Fibroblast of skin of right quadriceps (primary cell): ENCODE measurements around the gene ADCY10.
A peak's percentile ranks its signal among the peaks of the same experiment; 100 is the strongest.
"Not testable (repeated sequence)": the region's sequence is repeated elsewhere in the genome, so short reads cannot be mapped to it uniquely, and the experiment has no call there.

ENCODE experiments used
- DNase-seq: peaks from one replicate; pipeline ENCODE4 v3.0.0-alpha.2; 2013

ADCY10 gene

GRCh38 chr1:167882376-167882775 lies 31.6 kb downstream of the ADCY10 start:
- no peak for DNase-seq

GRCh38 chr1:167881786-167882185 lies 32.1 kb downstream of the ADCY10 start:
- DNase-seq = peak; percentile 29

- DNase-seq = peak; percentile 18
These were observed 32.9 kb downstream of the ADCY10 start for GRCh38 chr1:167881069-167881468.

GRCh38 chr1:167880580-167881021 lies 33.3 kb downstream of the ADCY10 start:
- no peak for DNase-seq

- DNase-seq = no peak
These were observed 34.4 kb downstream of the ADCY10 start for GRCh38 chr1:167879508-167879907.

- DNase-seq = no peak
These were observed 35.4 kb downstream of the ADCY10 start for GRCh38 chr1:167878372-167879160.

GRCh38 chr1:167876597-167877175 lies 37.2 kb downstream of the ADCY10 start:
- no peak for DNase-seq

- DNase-seq = peak; percentile 19
These were observed 42.6 kb downstream of the ADCY10 start for GRCh38 chr1:167871331-167871730.

- DNase-seq = not testable (repeated sequence)
These were observed 44.6 kb downstream of the ADCY10 start for GRCh38 chr1:167869157-167870001.

- not testable (repeated sequence) for DNase-seq
These were observed 47.1 kb downstream of the ADCY10 start for GRCh38 chr1:167866739-167867414.

GRCh38 chr1:167866326-167866725 lies 47.6 kb downstream of the ADCY10 start:
- DNase-seq = not testable (repeated sequence)

GRCh38 chr1:167865804-167866308 lies 48.1 kb downstream of the ADCY10 start:
- not testable (repeated sequence) for DNase-seq

- not testable (repeated sequence) for DNase-seq
These were observed 48.7 kb downstream of the ADCY10 start for GRCh38 chr1:167865193-167865592.

- no peak for DNase-seq
These were observed 49.4 kb downstream of the ADCY10 start for GRCh38 chr1:167864392-167865032.

- DNase-seq = no peak
These were observed 50.0 kb downstream of the ADCY10 start for GRCh38 chr1:167863921-167864279.

- DNase-seq = not testable (repeated sequence)
These were observed 50.6 kb downstream of the ADCY10 start for GRCh38 chr1:167863191-167863920.

- DNase-seq = peak; percentile 51
These were observed 51.4 kb downstream of the ADCY10 start for GRCh38 chr1:167862432-167863076.

- DNase-seq = no peak
These were observed 52.1 kb downstream of the ADCY10 start for GRCh38 chr1:167861664-167862381.

GRCh38 chr1:167860231-167860923 lies 53.6 kb downstream of the ADCY10 start:
- no peak for DNase-seq
